Mesodermal cell (in vitro differentiated cells): ENCODE data around the gene HOXA9.

ENCODE experiments used
- H3K27ac ChIP-seq: 2 replicates; pipeline ENCODE4 v1.7.0; 2013; ENCODE audit warnings: mild to moderate bottlenecking, low read depth, low read length, moderate library complexity; ENCODE audit not compliant: severe bottlenecking
- H3K36me3 ChIP-seq: 2 replicates; pipeline ENCODE4 v1.7.1; 2013; ENCODE audit warnings: mild to moderate bottlenecking, low read length, moderate library complexity; ENCODE audit not compliant: control insufficient read depth, insufficient read depth
- H3K4me1 ChIP-seq: one replicate; pipeline ENCODE4 v1.7.1; 2013; ENCODE audit warnings: mild to moderate bottlenecking, low read length; ENCODE audit not compliant: insufficient read depth, control insufficient read depth, poor library complexity, severe bottlenecking
- H3K4me3 ChIP-seq: 2 replicates; pipeline ENCODE4 v1.7.0; 2013; ENCODE audit warnings: low read length, control low read depth, mild to moderate bottlenecking; ENCODE audit not compliant: insufficient read depth, poor library complexity, severe bottlenecking; ENCODE audit errors: extremely low read depth
- H3K9me3 ChIP-seq: 2 replicates; pipeline ENCODE4 v1.7.1; 2013; ENCODE audit warnings: mild to moderate bottlenecking, low read length, moderate library complexity; ENCODE audit not compliant: control insufficient read depth
- WGBS, 2 experiments: methylation state at CpG; one replicate each; pipeline ENCODE4 v1.1.5; 2013; ENCODE audit warnings: missing lambda C conversion rate in 2 of 2; ENCODE audit not compliant: insufficient coverage in 2 of 2; 5-methylcytosine and 5-hydroxymethylcytosine counted together

The HOXA9 gene

DNA sequence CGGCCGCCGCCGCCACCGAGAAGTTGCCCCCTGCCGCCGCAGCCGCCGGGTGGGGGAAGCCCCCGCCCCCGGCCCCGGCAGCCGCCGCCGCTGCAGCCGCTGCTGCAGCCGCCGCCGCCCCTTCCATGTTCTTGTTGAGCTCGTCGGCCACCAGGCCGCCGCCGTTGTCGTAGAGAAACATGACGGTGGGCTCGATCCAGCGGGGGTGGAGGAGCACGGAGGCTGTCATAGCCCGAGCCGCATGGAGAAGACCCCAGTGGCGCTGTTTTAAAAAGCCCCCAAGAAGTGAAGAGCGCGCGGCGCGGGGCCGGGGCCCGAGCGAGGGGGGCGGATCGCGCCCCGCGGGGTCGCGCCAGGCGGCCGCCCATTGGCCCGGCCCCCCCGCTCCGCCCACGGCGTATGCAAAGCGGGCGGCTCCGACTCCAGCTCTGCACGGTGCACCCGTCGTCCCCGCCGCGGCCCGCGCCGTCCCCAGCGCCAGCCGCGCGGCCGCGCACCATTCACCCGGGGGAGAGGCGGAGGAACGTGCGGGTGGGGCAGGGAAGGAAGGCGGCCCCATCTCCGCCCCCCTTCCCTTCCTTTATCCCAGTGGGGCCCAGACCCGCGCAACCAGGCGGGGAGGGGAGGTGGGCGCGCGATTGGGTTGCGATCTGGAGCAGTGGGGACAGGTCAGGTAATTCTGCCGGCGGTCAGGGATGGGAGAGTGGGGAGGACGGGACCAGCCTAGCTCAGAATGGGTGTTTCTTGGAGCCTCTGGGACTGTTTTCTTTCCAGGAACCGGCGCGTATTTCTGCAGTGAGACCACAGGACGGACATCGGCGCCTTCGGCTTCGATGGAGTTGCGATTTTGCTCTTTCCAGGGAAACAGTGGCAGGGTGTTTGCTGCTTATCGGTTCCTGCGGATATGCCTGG, 34.8 kb upstream of the HOXA9 start, which contains the start of gene HOXA13:
Gene HOXA13 (minus strand): TSS at position 243 of the 912 bp plus-strand sequence. CDS start 14 bp downstream, at position 229.
- peak within 1 kb of the TSS; percentile 30 for H3K4me3 ChIP-seq
- H3K27ac ChIP-seq: no peak within 1 kb of the TSS
- 0 to 1% methylated on average over 54 to 59 of the region's 99 CpGs for WGBS, 2 experiments

DNA sequence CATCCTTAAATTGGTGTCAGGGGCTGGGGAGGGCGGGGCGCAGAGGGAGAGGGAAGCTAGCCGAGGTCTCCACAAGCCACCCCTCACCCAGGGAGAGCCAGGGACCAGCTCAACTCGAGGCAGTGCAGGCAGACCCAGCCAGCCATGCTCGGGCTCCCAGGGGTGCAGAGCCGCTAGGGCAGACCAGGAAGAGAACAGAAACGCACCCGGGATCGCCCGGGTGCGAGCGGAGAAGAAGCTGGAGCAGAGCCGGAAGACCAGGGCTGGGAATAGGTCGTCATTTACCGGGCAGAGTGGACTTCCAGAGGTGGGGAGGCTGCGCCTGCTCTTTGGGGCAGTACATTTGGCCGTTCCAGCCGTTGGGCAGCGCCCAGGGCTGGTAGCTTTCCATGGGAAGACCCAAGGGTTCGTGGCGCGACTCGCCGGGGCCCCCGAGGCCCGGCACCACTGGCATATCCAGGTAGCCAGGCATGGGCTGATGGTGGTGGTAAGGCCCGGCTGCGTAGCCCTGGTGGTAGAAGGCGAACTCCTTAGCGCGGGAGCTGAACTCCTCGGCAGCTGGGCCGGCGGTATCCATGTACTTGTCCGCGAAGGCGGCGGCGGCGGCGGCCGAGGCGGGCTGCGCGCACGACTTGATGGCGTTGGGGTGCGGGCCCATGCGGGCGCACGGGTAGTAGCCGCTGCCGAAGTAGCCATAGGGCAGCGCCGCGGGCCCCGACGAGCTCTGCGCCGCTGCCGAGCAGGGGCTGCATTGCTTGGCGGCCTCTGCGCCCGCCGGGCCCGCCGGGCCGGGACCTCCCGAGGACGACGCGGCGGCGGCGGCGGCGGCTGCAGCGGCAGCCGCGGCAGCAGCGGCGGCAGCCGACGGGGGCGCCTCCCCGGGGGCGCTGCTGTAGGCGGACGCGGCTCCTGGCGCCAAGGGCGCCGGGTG, 33.8 kb upstream of the HOXA9 start:
- H3K36me3 ChIP-seq: no peaks in the 10 kb centered on the region
- no peaks in the 10 kb centered on the region for H3K9me3 ChIP-seq
- no peaks in the 10 kb centered on the region for H3K4me1 ChIP-seq
- WGBS, 2 experiments: 2% methylated on average over 73 to 79 of the region's 93 CpGs
- H3K4me3 ChIP-seq: peak overlapping the region; percentile 9
- no peak overlapping the region for H3K27ac ChIP-seq

More for the DNA sequence above, 34.8 kb upstream of the HOXA9 start, which contains the start of gene HOXA13:
- Histone ChIP-seq H3K9me3 (no peaks in the 10 kb centered on the region), H3K36me3 (no peaks in the 10 kb centered on the region), H3K4me1 (no peaks in the 10 kb centered on the region)

DNA sequence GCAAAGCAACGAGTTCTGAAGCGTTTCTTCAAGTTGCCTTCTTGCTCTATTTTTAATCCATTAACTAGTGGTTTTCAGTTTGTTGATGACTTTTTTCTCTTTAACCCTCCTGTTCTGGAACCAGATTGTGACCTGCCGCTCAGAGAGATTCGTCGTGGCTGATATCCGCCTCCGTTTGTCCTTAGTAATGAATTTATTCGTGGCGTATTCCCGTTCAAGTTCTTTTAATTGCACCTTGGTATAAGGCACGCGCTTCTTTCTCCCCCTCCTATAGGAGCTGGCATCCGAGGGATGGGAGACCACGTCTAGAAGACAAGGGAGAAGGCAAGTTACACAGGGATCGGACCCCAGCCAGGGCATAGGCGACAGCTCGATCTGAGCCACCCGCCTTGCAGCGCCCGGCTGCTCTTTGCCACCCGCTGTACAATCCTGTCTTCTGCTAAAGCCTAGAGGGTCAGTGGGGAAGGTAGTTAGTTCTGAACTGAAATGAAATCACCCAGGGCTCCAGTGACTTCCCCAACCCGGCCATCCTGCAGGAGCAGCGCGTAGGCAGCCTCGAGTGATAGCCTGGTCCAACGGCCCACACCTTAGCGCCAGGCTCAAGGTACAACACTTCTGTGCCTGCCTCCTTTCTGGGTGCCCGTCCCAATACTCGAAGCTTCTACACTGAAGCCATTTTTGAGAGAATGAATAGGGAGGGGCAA, 33.0 kb upstream of the HOXA9 start:
- WGBS, 2 experiments: 8 to 9% methylated on average over 18 to 23 of the region's 29 CpGs
- Histone ChIP-seq H3K27ac (no peak overlapping the region), H3K36me3 (no peaks in the 10 kb centered on the region), H3K4me1 (no peaks in the 10 kb centered on the region), H3K9me3 (no peaks in the 10 kb centered on the region), H3K4me3 (peak overlapping the region; percentile 3)

- H3K4me1 ChIP-seq: no peaks in the 10 kb centered on the region
- H3K4me3 ChIP-seq: no peak overlapping the region
- 12 to 19% methylated on average over 5 to 11 of the region's 18 CpGs for WGBS, 2 experiments
Observed at GRCh38 chr7:27197137-27198042, 32.1 kb upstream of the HOXA9 start.

GRCh38 chr7:27196287-27196767, 31.0 kb upstream of the HOXA9 start:
- Histone ChIP-seq H3K9me3 (no peaks in the 10 kb centered on the region), H3K4me1 (peaks cover 3% of the 10 kb centered on the region), H3K4me3 (no peak overlapping the region), H3K27ac (no peak overlapping the region), H3K36me3 (no peaks in the 10 kb centered on the region)
- WGBS, 2 experiments: 0 to 1% methylated on average over 6 of the region's 6 CpGs

More at GRCh38 chr7:27197137-27198042, 32.1 kb upstream of the HOXA9 start:
- Histone ChIP-seq H3K9me3 (no peaks in the 10 kb centered on the region), H3K36me3 (no peaks in the 10 kb centered on the region), H3K27ac (no peak overlapping the region)

DNA sequence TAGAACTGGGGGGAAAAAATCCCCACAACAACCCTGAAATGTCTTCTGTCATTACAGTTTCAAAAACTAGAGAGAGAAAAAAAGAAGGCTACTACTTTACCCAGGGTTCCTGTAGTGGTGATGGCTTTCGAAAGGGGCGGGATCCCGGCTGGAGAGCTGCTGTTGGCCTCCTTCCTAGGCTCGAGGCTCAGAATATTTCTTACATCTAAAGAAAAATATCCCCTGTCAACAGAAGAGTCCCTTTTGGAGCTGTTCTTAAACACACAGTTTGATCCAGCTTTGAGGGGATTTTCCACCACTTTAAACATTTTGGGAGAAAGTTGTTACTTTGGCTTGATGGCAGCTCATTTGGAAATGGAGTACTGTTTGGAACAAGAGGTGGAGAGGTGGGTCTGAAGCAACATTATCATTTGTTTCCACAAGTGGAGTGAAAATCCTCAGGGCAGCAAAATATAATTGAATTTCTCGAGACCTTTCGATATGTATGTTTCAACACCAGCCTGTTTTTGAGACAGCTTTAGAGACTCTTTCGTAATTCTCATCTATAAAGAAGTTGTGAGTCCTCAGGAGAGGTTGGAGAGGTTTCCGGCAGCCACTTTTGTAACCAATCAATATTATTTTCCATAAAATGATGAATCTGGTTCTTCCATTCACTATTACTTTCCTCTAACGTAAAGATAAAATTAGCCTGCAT, 29.5 kb upstream of the HOXA9 start:
- WGBS, 2 experiments: 50 to 80% methylated on average over 2 to 5 of the region's 9 CpGs

GRCh38 chr7:27194002-27194352, 28.6 kb upstream of the HOXA9 start:
- no peaks in the 10 kb centered on the region for H3K36me3 ChIP-seq
- no peak overlapping the region for H3K4me3 ChIP-seq
- H3K9me3 ChIP-seq: no peaks in the 10 kb centered on the region
- H3K4me1 ChIP-seq: peaks cover 7% of the 10 kb centered on the region
- WGBS, 2 experiments: 20% methylated on average over 1 of the region's 2 CpGs; no CpG with 5 or more reads in 1 of the 2 experiments
- no peak overlapping the region for H3K27ac ChIP-seq

More for the DNA sequence above, 29.5 kb upstream of the HOXA9 start:
- no peak overlapping the region for H3K27ac ChIP-seq
- H3K4me1 ChIP-seq: peaks cover 3% of the 10 kb centered on the region
- H3K4me3 ChIP-seq: no peak overlapping the region
- no peaks in the 10 kb centered on the region for H3K36me3 ChIP-seq
- no peaks in the 10 kb centered on the region for H3K9me3 ChIP-seq

GRCh38 chr7:27193335-27194001, 28.1 kb upstream of the HOXA9 start:
- WGBS, 2 experiments: 6 to 8% methylated on average over 21 to 26 of the region's 29 CpGs
- no peaks in the 10 kb centered on the region for H3K9me3 ChIP-seq
- H3K36me3 ChIP-seq: no peaks in the 10 kb centered on the region
- no peak overlapping the region for H3K4me3 ChIP-seq
- no peak overlapping the region for H3K27ac ChIP-seq
- peaks cover 12% of the 10 kb centered on the region for H3K4me1 ChIP-seq
